Measurements from ENCODE around the gene CEACAM16. TPM values are rescaled to one million over a fixed set of nuclear protein-coding genes. Genes with fewer than 3 reads are reported as not detected.
A peak's percentile ranks its signal among the peaks of the same experiment; 100 is the strongest.

Gene CEACAM16
- polyA plus RNA-seq, 4 donors, result not detected

DNA sequence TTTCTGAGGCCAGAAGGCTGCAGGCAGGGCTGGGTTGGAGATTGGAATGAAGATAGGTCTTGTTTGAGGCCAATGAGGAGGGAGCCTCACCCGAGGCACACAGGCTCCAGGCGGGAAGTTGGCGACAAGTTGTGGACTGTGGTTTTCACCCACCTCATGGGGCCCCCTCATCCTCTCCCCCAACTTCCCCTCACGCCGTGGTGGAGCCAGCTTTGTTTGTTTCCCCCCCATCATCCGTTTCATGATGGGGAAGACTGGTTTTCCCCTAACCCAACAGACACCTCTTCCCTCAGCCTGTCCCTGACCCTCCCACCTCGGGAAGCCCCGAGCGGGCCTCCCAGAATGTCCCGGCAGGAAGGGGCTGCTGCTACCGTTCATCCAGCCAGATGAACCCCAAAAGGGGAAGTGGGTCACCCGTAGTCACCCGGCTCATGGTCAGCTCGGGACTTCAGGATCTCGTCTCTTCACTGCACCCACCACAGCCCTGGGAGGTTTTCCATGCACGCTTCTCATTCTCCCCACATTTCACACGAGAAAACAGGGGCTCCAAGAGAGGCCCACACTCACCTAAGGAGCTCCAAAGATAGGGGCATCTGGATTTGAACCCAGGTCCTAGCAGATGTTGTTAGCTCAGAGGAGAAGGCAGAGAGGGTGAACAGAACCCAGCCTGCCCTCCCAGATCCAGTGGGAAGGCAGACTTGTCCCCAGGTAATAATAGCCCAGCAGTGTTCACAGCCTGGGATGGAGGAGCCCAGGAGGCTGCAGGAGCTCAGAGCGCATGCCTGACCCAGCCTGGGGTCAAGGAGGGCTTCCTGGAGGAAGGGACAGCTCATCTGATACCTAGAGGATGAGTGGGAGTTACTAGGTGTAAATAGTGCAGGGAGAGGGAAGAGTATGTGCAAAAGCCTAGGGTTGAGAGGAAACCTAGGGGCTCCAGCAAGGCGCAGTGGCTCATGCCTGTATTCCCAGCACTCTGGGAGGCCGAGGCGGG, 23.5 kb downstream of the CEACAM16 start:
- no peak for DNase-seq (ENCODE audit: low read depth in 4 of 4, low spot score in 3 of 4)

- DNase-seq (ENCODE audit: low read depth in 4 of 4, low spot score in 3 of 4), result no peak
Measured at GRCh38 chr19:44723299-44723951, 24.5 kb downstream of the CEACAM16 start.

GRCh38 chr19:44723952-44724319, 25.0 kb downstream of the CEACAM16 start:
- peak in 2 of 4 donors; percentile 48 to 64 for DNase-seq (ENCODE audit: low read depth in 4 of 4, low spot score in 3 of 4)

DNA sequence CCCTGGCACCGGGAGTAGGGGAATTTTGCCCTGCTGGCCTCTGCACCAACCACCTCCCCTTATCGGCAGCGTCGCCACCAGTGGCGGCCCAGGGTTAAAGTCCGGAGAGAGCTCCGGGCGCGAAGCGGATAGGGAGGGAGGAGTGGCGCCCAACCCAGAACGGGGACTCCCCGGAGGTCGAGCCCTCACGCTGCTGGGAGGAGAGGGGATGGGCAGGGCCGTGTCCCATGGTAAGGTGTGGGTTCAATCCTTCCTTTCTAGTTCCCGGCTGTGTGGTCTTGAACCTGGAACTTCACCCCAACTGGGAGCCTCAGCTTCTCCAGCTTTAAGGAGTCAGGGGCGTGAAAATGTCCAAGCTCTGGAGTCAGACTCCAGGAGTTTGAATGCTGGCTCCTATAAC, 26.3 kb downstream of the CEACAM16 start:
- no peak for DNase-seq (ENCODE audit: low read depth in 4 of 4, low spot score in 3 of 4)

GRCh38 chr19:44725684-44726083, 26.7 kb downstream of the CEACAM16 start:
- no peak for DNase-seq (ENCODE audit: low read depth in 4 of 4, low spot score in 3 of 4)

- DNase-seq (ENCODE audit: low read depth in 4 of 4, low spot score in 3 of 4), result no peak
Measured at GRCh38 chr19:44726465-44726864, 27.5 kb downstream of the CEACAM16 start.

DNA sequence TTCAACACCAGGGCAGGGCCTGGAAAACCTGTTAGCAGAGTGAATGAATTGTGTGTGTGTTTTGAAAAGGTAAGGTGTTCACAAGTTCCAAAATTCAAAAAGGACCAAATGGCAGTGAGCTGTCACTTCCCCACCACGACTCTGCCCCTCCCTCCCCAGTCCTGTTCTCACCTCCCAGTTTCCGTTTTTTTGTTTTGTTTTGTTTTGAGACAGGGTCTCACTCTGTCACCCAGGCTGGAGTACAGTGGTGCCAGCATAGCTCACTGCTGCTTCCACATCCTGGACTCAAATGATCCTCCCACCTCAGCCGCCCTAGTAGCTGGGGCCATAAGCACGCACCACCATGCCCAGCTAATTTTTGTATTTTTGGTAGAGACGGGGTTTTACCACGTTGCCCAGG, 29.2 kb downstream of the CEACAM16 start:
- DNase-seq (ENCODE audit: low read depth in 4 of 4, low spot score in 3 of 4), result no peak

- no peak for DNase-seq (ENCODE audit: low read depth in 4 of 4, low spot score in 3 of 4)
Measured at GRCh38 chr19:44729516-44730033, 30.6 kb downstream of the CEACAM16 start.

DNA sequence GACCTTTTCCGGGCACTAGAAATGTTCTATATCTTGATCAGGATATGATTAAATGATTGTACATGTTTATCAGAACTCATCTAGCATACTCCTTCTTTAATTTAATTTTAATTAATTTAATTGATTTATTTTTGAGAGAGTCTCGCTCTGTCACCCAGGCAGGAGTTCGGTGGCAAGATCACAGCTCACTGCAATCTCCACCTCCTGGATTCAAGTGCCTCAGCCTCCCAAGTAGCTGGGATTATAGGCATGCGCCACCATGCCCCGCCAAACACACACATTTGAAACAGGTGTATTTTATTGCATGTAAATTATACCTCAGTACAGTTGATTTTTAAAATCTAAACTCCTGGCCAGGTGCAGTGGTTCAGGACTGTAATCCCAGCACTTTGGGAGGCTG, 32.1 kb downstream of the CEACAM16 start:
- no peak for DNase-seq (ENCODE audit: low read depth in 4 of 4, low spot score in 3 of 4)

DNA sequence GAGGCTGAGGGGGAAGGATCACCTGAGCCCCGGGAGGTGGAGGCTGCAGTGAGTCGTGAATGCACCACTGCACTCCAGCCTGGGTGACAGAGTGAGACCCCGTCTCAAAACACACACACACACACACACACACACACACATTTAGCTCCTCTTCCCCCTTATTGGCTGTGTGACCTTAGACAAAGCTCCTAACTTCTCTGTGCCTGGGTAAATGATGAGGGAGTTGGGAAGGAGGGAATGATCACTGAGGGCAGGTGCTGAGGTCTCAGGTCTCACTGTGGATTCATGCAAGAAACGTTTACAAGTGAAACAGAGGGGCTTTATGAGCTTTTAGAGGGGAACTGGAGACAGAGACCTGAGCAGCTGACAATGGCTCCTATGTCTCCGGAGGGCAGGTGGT, 32.7 kb downstream of the CEACAM16 start:
- no peak for DNase-seq (ENCODE audit: low read depth in 4 of 4, low spot score in 3 of 4)

- no peak for DNase-seq (ENCODE audit: low read depth in 4 of 4, low spot score in 3 of 4)
Measured at GRCh38 chr19:44732235-44733014, 33.5 kb downstream of the CEACAM16 start.

GRCh38 chr19:44734357-44734756, 35.4 kb downstream of the CEACAM16 start:
- DNase-seq (ENCODE audit: low read depth in 4 of 4, low spot score in 3 of 4), result no peak

GRCh38 chr19:44735011-44735410, 36.1 kb downstream of the CEACAM16 start:
- no peak for DNase-seq (ENCODE audit: low read depth in 4 of 4, low spot score in 3 of 4)

- no peak for DNase-seq (ENCODE audit: low read depth in 4 of 4, low spot score in 3 of 4)
Measured at GRCh38 chr19:44737238-44738071, 38.5 kb downstream of the CEACAM16 start.

DNA sequence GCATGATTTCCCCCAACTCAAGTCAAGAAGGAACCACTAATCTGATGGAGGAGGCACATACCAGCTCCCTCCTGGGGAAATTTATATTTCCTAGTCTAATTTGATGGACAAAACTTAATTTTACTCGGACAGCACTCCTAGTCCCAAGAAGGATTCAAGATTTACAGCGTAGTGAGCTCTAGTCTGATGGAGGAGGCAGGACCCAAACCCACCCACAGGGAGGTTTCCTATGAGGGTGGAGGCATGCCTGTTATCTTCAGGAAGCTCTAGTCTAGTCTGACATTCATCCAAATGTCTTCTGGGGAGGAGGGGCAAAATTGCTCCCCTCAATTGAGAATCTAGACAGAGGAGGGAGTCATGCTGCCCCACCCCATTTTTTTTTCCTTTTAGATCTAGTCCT, 39.2 kb downstream of the CEACAM16 start:
- no peak for DNase-seq (ENCODE audit: low read depth in 4 of 4, low spot score in 3 of 4)

- DNase-seq (ENCODE audit: low read depth in 4 of 4, low spot score in 3 of 4), result no peak
Measured at GRCh38 chr19:44738603-44739558, 39.9 kb downstream of the CEACAM16 start.

DNA sequence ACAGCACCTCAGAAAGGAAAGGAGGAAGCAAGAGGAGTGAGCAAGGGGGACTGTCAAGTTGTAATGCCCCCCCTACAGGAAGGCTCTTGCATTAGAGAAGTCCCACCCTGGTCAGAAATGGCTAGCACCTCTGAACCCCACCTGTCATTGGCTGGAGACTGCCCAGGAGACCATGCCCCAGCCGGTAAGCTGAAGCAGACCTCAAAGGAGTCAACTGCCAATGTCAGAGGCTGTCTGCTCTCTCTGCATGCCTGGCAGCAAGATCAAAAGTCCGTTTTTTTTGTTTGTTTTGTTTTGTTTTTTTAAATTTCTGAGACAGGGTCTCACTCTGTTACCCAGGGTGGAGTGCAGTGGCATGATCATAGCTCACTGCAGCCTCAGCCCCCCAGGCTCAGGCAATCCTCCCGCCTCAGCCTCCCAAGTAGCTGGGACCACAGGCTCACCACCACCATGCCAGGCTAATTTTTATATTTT, 41.4 kb downstream of the CEACAM16 start:
- DNase-seq (ENCODE audit: low read depth in 4 of 4, low spot score in 3 of 4), result no peak

- DNase-seq (ENCODE audit: low read depth in 4 of 4, low spot score in 3 of 4), result no peak
Measured at GRCh38 chr19:44741258-44741731, 42.3 kb downstream of the CEACAM16 start.
